ENCODE measurements around the gene STRA8.
A peak's percentile ranks its signal among the peaks of the same experiment; 100 is the strongest.

The STRA8 gene

DNA sequence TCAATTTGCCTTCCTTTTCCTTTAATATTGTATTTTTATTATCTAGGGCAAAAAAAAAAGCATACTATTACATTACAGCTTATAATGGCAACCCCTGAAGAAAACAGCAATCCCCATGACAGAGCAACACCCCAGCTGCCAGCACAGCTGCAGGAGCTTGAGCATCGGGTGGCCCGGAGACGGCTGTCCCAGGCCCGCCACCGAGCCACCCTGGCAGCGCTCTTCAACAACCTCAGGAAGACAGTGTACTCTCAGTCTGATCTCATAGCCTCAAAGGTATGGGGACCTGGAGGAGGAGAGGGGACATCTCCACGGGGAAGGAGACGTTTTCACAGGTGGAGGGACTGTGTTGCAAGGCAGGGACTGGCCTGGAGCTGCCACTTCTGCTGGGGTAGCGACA, 6.8 kb downstream of the STRA8 start:
- no peak for DNase-seq

- DNase-seq: no peak
Observed at GRCh38 chr7:135242096-135242684, 8.6 kb downstream of the STRA8 start.

DNA sequence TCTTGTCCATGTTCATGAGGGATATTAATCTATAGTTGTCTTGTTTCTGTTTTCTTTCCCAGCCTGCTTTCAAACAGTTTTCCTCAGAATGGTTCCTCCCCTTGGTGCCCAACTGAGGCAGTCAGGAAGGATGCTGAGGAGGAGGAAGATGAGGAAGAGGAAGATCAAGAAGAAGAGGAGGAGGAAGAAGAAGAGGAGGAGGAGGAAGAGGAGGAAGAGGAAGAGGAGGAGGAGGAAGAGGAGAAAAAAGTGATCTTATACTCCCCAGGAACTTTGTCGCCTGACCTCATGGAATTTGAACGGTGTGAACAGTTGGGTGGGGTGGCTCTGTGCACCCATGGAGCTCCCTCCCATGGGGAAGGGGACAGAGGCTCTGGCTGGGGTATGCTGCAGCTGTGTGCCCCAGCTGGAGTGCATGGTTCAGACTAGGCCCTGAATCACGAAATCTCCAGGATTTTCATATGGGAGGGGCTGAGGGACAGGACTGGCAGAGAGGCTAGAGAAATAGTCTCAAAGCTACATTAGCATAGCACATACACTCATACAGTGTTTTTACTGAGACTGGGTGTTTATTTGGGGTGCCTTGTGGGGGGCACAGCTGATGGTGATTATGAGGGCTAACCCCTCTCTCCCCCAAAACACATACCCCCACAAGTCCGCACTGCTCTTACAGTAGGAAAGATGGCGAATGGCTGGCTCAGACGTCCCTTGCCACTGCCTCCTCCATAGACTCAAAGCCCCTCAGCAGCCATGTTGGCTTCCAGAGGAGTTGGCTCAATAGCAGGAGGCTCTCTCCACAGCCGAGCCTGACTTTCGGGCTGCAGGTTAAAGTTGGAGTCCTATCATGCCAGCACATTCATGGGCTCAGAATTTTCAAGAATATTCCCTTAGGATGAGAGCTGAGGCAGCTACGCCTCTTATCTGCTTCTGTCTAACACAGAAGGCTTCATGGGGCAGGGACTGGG, 11.9 kb downstream of the STRA8 start:
- DNase-seq: no peak

DNA sequence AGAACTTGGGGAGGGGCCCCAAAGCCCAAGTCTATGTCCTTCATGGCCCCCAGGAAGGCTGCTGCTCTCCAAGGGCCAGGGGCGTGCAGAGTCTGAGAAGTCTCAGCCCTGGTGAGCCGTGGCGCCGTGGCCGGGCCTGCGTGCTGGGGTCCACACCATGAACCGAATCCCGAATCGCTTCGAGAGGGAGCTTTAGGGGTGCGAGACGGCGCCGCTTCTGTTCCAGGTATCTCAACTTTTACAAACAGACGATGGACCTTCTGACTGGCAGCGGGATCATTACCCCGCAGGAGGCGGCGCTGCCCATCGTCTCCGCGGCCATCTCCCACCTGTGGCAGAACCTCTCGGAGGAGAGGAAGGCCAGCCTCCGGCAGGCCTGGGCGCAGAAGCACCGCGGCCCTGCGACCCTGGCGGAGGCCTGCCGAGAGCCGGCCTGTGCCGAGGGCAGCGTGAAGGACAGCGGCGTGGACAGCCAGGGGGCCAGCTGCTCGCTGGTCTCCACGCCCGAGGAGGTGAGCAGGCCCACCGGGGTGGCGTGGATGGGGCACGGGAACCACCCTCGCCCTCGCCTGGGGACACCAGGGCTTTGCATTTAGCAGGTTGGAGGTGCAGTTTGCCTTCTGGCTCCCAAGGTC, 12.7 kb downstream of the STRA8 start:
- DNase-seq: no peak

DNA sequence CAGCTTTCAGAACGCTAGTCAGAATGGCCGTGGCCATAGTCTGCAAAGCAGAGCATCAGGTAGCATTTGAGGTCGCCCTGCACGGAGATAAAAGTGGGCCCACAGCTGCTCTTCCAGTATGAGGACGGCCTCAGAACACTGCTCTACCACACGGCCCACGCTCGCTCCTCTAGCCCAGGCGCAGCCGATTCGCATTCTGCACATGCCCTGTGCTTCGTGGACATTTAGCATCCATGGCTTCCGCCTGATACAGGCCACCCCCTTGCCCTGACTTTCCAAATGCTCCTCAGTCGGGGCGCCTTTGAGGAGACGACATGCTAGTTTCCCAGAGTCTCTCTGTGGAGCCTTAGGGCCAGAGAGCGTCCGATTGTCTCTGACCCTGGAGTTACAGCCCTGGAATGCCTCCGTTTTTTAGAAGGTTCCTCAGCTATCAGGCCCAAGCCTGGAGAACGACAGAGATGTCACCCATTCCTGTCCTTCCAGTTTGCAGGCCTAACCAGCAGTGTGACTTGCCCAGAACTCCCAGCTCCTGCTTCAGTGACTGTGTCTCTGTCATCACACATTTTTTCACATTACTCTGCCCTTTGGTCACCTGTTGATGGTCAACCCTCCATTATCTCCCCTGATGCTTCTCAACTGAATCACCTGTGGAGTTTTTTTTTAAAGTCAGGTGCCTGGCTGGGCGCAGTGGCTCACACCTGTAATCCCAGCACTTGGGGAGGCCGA, 14.3 kb downstream of the STRA8 start:
- no peak for DNase-seq

DNA sequence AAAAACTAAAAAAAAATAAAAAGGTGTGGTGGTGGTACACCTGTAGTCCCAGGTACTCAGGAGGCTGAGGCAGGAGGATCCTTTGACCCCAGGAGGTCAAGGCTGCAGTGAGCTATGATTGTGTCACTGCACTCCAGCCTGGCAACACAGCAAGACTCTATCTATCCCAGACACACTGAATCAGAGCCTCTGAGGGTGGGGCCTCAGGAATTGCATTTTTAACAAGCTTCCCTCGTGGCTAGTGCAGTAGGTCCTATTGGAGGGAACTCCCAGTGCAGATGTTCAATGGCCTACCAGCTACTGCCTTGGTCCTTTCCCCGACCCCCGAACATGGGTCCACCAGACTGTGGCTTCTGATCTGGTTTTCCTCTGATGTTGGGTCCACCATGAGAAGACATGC, 14.9 kb downstream of the STRA8 start:
- DNase-seq: no peak

GRCh38 chr7:135251496-135252391, 18.1 kb downstream of the STRA8 start:
- DNase-seq: no peak

GRCh38 chr7:135253851-135254771, 20.5 kb downstream of the STRA8 start:
- DNase-seq: peak; percentile 17 to 47

DNA sequence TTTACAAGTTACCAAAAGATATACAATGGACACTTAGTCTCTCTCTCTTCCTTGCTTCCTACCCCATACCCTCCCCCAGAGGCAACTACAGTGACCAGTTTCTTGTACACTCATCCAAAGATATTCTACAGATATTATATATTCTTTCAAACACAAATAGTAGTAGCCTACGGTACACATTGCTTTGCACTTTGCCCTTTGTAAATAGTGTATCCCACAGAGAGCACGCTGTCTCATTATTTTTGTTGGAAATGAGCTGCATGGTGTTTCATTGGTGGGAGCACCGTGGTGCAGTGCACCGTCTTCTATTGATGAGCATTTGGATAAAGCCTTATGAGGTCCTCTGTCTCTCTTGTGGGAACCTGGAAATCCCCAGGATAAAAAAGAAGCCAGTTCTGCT, 24.2 kb downstream of the STRA8 start:
- no peak for DNase-seq

- DNase-seq: no peak
Observed at GRCh38 chr7:135258585-135258984, 24.9 kb downstream of the STRA8 start.

DNA sequence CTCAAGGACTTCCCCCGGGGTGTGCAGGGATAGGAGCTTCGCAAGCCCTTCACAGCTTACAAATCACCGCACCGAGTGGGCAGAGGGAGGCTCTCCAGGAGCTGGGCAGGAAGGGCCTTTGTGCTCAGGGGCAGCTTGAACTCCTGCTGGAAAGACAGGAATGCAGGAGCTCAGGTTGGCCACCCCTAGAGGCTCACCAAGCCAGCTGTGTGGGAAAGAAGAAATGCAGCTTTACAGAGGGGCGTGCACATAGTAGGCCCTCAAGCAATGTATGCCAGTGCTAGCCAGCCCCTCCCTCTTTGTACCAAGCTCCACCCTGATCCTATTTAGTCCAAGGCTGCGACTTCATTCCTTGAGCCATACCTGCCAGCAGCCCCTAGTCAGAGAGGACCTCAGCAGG, 26.1 kb downstream of the STRA8 start:
- DNase-seq: no peak

- DNase-seq: no peak
Observed at GRCh38 chr7:135260470-135260869, 26.8 kb downstream of the STRA8 start.

GRCh38 chr7:135260930-135261721, 27.5 kb downstream of the STRA8 start:
- DNase-seq: no peak

DNA sequence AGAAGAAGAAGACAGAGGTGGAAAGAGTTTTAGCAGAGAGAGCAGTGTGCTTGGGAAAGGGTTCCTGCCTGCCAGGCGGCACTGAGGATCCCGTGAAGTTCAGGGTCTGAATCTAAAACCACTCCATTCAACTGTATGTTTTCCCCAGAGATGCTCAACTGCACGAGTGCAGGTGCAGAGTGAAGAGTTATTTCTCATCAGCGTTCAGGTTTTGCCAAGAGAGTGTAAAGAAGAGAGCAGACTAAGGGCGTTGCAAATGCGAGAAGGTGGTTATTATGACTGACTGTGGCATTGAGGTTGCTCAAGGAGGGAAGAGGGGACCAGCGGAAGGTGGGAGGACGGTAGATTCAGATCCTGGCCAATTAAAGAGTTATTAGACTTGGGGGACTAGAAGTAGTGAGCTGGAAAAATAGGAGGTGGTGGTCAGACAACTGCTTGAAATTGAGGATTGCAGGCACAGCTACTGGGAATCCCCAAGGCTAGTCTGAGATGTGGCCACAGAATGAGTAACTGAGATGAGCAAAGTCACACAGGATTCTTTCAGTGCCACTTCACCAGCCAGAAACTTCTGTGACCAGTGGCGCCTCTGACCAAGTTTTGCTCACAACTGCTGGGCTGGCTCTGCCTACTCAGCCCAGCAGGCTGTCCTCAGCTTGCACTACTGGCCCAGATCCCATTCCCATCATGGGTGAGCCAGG, 29.1 kb downstream of the STRA8 start:
- no peak for DNase-seq

- no peak for DNase-seq
Observed at GRCh38 chr7:135263321-135263970, 29.8 kb downstream of the STRA8 start.

- no peak for DNase-seq
Observed at GRCh38 chr7:135265637-135266036, 32.0 kb downstream of the STRA8 start.

DNA sequence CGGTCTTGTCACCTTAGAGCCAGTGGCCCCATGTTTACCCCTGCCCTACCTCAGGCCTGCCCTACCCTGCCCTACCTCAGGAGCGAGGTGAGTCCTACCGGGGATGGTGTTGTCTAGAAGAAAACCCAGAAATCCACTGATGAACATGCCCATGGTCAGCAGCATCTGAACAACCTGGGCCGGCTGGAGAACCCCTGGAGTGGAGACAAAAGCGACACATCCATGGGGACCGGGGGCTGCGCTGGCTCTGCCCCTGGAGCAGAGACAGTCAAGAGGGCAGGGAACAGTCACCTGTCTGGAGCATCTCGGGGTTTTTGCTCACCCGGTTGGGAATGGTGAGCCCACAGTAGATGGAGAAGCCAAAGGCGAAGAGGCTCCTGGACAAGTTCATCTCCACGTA, 36.3 kb downstream of the STRA8 start:
- DNase-seq: no peak

GRCh38 chr7:135270577-135271254, 37.1 kb downstream of the STRA8 start:
- no peak for DNase-seq

All from AML-193 (cell line).